GM12875 (cell line): ENCODE measurements around the gene PRSS36.
"Not testable (repeated sequence)": the region's sequence is repeated elsewhere in the genome, so short reads cannot be mapped to it uniquely, and the experiment has no call there.

Source experiments
- H3K4me3 ChIP-seq: one replicate; pipeline ENCODE4 v1.5.1; 2011; ENCODE audit warnings: low read depth, low read length, control low read depth
- CTCF ChIP-seq: IDR thresholded peaks from 2 replicates; pipeline ENCODE4 v1.5.1; 2011; ENCODE audit warnings: low read depth, mild to moderate bottlenecking, control low read depth, inconsistent platforms, low read length, moderate library complexity, borderline replicate concordance; ENCODE audit not compliant: insufficient read depth

The PRSS36 gene

GRCh38 chr16:31157136-31157535 is 7.3 kb upstream of the PRSS36 start:
- no peak overlapping the region for H3K4me3 ChIP-seq
- no peak for TF ChIP-seq CTCF

GRCh38 chr16:31150976-31151375 is 1.1 kb upstream of the PRSS36 start:
- not testable (repeated sequence) for H3K4me3 ChIP-seq

- TF ChIP-seq CTCF = no peak
- H3K4me3 ChIP-seq = no peak overlapping the region
These were observed 534 bp downstream of the PRSS36 start for GRCh38 chr16:31149332-31149731.

- TF ChIP-seq CTCF = no peak
- H3K4me3 ChIP-seq = no peak overlapping the region
These were observed 970 bp downstream of the PRSS36 start for GRCh38 chr16:31148896-31149295.

- H3K4me3 ChIP-seq = no peak overlapping the region
- TF ChIP-seq CTCF = no peak
These were observed 1.6 kb downstream of the PRSS36 start for GRCh38 chr16:31148281-31148728.

GRCh38 chr16:31147574-31147973 is 2.3 kb downstream of the PRSS36 start:
- TF ChIP-seq CTCF = no peak
- no peak overlapping the region for H3K4me3 ChIP-seq

GRCh38 chr16:31145398-31145990 is 4.4 kb downstream of the PRSS36 start:
- no peak for TF ChIP-seq CTCF
- no peak overlapping the region for H3K4me3 ChIP-seq

GRCh38 chr16:31144418-31144817 is 5.4 kb downstream of the PRSS36 start:
- H3K4me3 ChIP-seq = not testable (repeated sequence)
